Osteocyte (in vitro differentiated cells): ENCODE measurements around the gene CTCF. TPM values are rescaled to one million over a fixed set of nuclear protein-coding genes. Genes with fewer than 3 reads are reported as not detected.

Experiments
- DNase-seq: peaks from one replicate; pipeline ENCODE4 v3.0.0; 2021; ENCODE audit warnings: mixed read lengths; ENCODE audit not compliant: unreplicated experiment; ENCODE audit errors: extremely low spot score
- H3K27ac Mint-ChIP-seq: one replicate; pipeline ENCODE4 v1.8.0; 2021; ENCODE audit warnings: mild to moderate bottlenecking, mixed read lengths; ENCODE audit not compliant: unreplicated experiment
- H3K27me3 Mint-ChIP-seq: one replicate; pipeline ENCODE4 v1.8.0; 2021; ENCODE audit warnings: mixed read lengths; ENCODE audit not compliant: unreplicated experiment
- H3K36me3 Mint-ChIP-seq: one replicate; pipeline ENCODE4 v1.8.0; 2021; ENCODE audit warnings: mixed read lengths; ENCODE audit not compliant: unreplicated experiment
- H3K4me1 Mint-ChIP-seq: one replicate; pipeline ENCODE4 v1.8.0; 2021; ENCODE audit warnings: mixed read lengths; ENCODE audit not compliant: unreplicated experiment
- H3K4me3 Mint-ChIP-seq: one replicate; pipeline ENCODE4 v1.8.0; 2021; ENCODE audit warnings: mild to moderate bottlenecking, moderate library complexity, mixed read lengths; ENCODE audit not compliant: unreplicated experiment
- H3K9me3 Mint-ChIP-seq: one replicate; pipeline ENCODE4 v1.8.0; 2021; ENCODE audit warnings: mixed read lengths; ENCODE audit not compliant: unreplicated experiment
- total RNA-seq: library from RNA; stranded (reverse); gene quantifications from 2 replicates; pipeline ENCODE4 v1.2.1, GENCODE V29; 2021
- TF ChIP-seq, protein P1 (sequence below): fragments of 200-600 bp; sonication (generic); IDR thresholded peaks from 2 replicates; pipeline ENCODE4 v1.5.0; 2021; ENCODE audit warnings: antibody characterized with exemption, mild to moderate bottlenecking, moderate library complexity

Gene CTCF
- total RNA-seq, 1 donor from 2014 or later: 43.2 TPM

DNA sequence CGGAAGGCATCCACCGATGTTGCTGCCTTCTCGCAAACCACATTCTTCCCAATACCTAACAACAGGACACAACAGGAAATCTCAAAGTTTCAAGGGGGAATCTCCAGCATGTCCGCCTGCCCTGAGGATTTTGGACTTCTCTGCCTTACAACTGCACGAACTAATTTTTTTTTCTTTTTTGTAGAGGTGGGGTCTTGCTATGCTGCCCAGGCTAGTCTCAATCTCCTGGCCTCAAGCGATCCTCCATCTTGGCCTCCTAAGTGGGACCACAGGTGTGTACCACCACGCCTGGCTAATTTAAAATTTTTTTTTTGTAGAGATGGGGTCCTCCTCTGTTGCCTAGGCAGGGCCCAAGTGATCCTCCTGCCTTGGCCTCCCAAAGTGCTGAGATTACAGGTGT is 113.7 kb downstream of the CTCF start:
- no peak overlapping the region for H3K27ac Mint-ChIP-seq
- DNase-seq: no peak
- H3K9me3 Mint-ChIP-seq: no peaks in the 10 kb centered on the region
- H3K27me3 Mint-ChIP-seq: no peaks in the 10 kb centered on the region
- peaks cover 2% of the 10 kb centered on the region for H3K36me3 Mint-ChIP-seq
- TF ChIP-seq, protein P1, sequence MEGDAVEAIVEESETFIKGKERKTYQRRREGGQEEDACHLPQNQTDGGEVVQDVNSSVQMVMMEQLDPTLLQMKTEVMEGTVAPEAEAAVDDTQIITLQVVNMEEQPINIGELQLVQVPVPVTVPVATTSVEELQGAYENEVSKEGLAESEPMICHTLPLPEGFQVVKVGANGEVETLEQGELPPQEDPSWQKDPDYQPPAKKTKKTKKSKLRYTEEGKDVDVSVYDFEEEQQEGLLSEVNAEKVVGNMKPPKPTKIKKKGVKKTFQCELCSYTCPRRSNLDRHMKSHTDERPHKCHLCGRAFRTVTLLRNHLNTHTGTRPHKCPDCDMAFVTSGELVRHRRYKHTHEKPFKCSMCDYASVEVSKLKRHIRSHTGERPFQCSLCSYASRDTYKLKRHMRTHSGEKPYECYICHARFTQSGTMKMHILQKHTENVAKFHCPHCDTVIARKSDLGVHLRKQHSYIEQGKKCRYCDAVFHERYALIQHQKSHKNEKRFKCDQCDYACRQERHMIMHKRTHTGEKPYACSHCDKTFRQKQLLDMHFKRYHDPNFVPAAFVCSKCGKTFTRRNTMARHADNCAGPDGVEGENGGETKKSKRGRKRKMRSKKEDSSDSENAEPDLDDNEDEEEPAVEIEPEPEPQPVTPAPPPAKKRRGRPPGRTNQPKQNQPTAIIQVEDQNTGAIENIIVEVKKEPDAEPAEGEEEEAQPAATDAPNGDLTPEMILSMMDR: no peak
- peaks cover 20% of the 10 kb centered on the region for H3K4me1 Mint-ChIP-seq
- no peak overlapping the region for H3K4me3 Mint-ChIP-seq

DNA sequence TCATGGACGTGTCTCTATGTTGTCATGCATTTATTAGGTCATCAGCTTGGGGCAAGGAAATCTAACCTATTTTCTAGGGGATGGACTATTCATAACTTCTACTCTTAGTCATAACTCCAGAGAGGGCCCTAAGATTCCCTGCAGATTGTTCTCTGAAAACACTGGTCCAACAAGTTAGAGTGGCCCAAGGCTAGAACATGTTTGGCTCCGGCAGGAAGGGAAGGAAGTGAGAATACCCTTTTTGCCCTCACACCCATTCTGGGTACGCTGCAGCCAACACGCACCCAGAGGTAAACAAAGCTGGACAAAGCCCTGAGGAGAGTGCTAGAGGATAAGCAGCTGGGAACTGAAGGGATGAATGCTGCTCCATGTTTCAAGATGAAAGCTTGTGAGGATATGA is 114.2 kb downstream of the CTCF start:
- no peak overlapping the region for H3K27ac Mint-ChIP-seq
- H3K9me3 Mint-ChIP-seq: no peaks in the 10 kb centered on the region
- peaks cover 2% of the 10 kb centered on the region for H3K36me3 Mint-ChIP-seq
- H3K4me3 Mint-ChIP-seq: no peak overlapping the region
- no peak for DNase-seq
- TF ChIP-seq, protein P1: no peak
- H3K4me1 Mint-ChIP-seq: peaks cover 20% of the 10 kb centered on the region
- H3K27me3 Mint-ChIP-seq: no peaks in the 10 kb centered on the region

DNA sequence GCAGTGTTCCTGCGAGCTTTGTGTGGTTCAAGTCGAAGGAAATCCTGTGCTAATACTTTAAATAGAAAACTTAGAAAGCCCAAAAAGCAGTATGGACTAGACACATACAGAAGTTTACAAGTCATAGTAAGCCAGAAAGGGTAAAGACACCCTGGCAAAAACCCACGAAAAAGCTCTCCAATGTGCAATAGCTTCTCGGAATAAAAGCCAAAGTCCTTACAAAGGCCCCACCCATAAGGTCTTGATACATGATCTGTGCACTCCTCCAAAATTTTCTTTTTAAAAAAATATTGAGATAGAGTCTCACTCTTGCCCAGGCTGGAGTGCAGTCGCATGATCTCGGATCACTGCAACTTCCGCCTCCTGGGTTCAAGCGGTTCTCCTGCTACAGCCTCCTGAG is 114.6 kb downstream of the CTCF start:
- Mint-ChIP-seq H3K4me3 (no peak overlapping the region), H3K4me1 (peaks cover 20% of the 10 kb centered on the region), H3K9me3 (no peaks in the 10 kb centered on the region), H3K27me3 (no peaks in the 10 kb centered on the region), H3K36me3 (peaks cover 2% of the 10 kb centered on the region), H3K27ac (no peak overlapping the region)
- TF ChIP-seq, protein P1: no peak
- no peak for DNase-seq

DNA sequence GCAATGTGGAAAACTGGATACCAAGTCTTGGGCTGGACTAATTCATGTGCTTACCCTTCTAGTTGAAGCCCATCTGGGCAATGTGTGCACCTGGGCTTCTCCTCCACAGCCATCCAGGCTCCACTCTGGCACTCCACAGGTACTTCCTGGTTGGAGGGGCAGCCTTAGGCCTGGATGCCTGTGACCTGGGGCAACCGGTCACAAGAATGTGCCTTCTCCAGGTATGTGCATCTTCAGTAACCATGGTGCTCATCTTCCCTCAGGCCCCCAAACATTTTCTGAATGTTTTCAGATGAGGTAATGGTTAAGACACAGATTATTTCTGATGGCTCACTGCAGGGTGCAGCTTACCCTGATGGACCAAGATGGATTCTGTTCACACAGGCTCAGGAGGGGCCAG is 115.4 kb downstream of the CTCF start:
- no peak overlapping the region for H3K27ac Mint-ChIP-seq
- no peaks in the 10 kb centered on the region for H3K27me3 Mint-ChIP-seq
- peaks cover 16% of the 10 kb centered on the region for H3K4me1 Mint-ChIP-seq
- no peak overlapping the region for H3K4me3 Mint-ChIP-seq
- peaks cover 7% of the 10 kb centered on the region for H3K36me3 Mint-ChIP-seq
- DNase-seq: no peak
- H3K9me3 Mint-ChIP-seq: no peaks in the 10 kb centered on the region
- TF ChIP-seq, protein P1: no peak

DNA sequence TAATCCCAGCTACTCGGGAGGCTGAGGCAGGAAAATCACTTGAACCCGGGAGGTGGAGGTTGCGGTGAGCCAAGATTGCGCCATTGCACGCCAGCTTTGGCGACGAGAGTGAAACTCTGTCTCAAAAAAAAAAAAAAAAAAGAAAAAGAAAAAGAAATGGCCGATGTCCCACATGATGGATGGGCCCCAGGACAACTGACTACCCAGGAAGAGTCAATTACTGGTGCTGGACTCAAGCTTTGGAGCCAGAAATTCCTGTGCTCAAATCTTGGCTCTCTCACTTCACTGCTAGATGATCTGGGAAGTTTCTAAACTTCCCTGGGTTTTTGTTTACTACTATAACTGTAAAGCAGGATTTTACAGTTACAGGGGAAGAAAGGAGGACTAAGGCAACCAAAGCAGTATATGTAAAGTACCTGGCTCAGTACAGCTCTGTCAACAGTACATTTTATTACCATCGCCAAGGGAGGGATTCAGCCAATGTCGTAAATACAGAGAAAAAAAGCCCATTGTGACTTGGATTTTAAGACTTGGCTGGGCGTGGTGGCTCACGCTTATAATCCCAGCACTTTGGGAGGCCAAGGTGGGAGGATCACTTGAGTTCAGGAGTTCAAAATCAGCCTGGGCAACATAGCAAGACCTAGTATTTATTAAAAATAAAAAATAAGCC is 116.2 kb downstream of the CTCF start:
- TF ChIP-seq, protein P1: no peak
- no peak for DNase-seq
- Mint-ChIP-seq H3K27me3 (no peaks in the 10 kb centered on the region), H3K27ac (no peak overlapping the region), H3K36me3 (peaks cover 9% of the 10 kb centered on the region), H3K4me3 (no peak overlapping the region), H3K4me1 (peaks cover 11% of the 10 kb centered on the region), H3K9me3 (no peaks in the 10 kb centered on the region)
